Measurements from ENCODE around the gene SEMA4A. TPM values are rescaled to one million over a fixed set of nuclear protein-coding genes. Genes with fewer than 3 reads are reported as not detected.

Gene SEMA4A
- total and polyA plus RNA-seq, 7 donors: 0.77 to 3.4 (median 1.8) TPM

GRCh38 chr1:156136970-156137483 is 16.4 kb upstream of the SEMA4A start:
- DNase-seq (no peak), ATAC-seq (no peak)
- no peaks in the 10 kb centered on the region for H3K9me3 ChIP-seq
- H3K27ac ChIP-seq: no peak overlapping the region
- peaks cover 26 to 83% of the 10 kb centered on the region in 2 donors for H3K36me3 ChIP-seq (ENCODE audit: insufficient read depth in 1 of 2, low read depth in 1 of 2)
- no peaks in the 10 kb centered on the region for H3K27me3 ChIP-seq (ENCODE audit: insufficient read depth in 3 of 3, low read length in 2 of 3)
- 71 to 82% (median 76%) methylated on average over 11 to 12 of the region's 12 CpGs for WGBS, 3 donors
- intact Hi-C loops (cut with DNase I): no loop called here
- no peak for TF ChIP-seq CTCF (IDR thresholded peaks at IDR 0.05)
- H3K4me1 ChIP-seq: peaks cover 5% of the 10 kb centered on the region
- H3K4me3 ChIP-seq: no peak overlapping the region

GRCh38 chr1:156138458-156138867 is 14.9 kb upstream of the SEMA4A start:
- H3K27ac ChIP-seq: no peak overlapping the region
- no peak overlapping the region for H3K4me3 ChIP-seq
- intact Hi-C loops (cut with DNase I): no loop called here
- peaks cover 26 to 68% of the 10 kb centered on the region in 2 donors for H3K36me3 ChIP-seq (ENCODE audit: insufficient read depth in 1 of 2, low read depth in 1 of 2)
- ATAC-seq (no peak), DNase-seq (no peak)
- no peaks in the 10 kb centered on the region for H3K27me3 ChIP-seq (ENCODE audit: insufficient read depth in 3 of 3, low read length in 2 of 3)
- TF ChIP-seq CTCF (IDR thresholded peaks at IDR 0.05): no peak
- 87 to 92% (median 88%) methylated on average over 15 to 22 of the region's 22 CpGs for WGBS, 3 donors
- no peaks in the 10 kb centered on the region for H3K9me3 ChIP-seq
- peaks cover 5% of the 10 kb centered on the region for H3K4me1 ChIP-seq

DNA sequence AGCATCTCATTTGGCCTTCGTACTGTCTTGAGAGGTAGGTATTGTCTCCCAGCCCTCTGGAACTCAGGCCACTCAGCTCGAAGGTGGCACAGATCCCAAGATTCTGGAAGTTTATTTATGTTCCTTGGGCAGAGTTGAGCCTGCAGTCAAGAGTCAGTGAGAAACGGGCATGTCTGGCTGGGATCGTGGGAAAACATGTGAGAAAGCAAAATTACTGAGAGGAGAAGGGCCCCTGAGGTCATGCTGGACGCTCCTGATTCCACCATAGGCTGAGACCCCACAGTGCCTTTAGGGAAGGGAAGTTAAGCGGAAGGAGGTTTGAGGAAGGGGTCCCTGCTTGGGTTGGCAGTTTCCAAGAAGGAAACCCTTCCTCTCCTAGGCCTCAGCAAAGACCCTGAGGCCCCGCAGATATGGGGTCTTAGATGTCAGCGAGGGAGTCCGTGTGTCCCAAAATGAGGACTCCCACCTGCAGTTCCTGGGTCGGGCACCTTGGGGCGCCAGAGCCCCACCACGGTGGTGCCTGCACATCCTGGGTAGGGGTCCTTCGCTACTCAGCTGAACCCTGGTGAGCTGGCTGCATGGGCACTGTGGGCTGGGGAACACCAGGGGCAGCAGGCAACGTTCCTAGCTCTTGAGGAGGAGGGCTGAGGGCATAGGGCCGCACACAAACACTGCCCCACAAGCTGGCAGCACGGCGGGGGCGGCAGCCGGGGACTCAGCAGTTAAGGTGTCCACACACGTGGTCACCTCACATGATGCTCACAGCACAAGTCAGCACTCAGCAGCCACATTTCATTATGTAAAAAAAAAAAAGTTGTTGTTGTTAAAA is 12.3 kb upstream of the SEMA4A start:
- peak; percentile 58 for TF ChIP-seq CTCF (IDR thresholded peaks at IDR 0.05)
- peak overlapping the region; percentile 10 for H3K27ac ChIP-seq
- peaks cover 9 to 42% of the 10 kb centered on the region in 2 donors for H3K36me3 ChIP-seq (ENCODE audit: insufficient read depth in 1 of 2, low read depth in 1 of 2)
- no peaks in the 10 kb centered on the region for H3K9me3 ChIP-seq
- H3K27me3 ChIP-seq (ENCODE audit: insufficient read depth in 3 of 3, low read length in 2 of 3): no peaks in the 10 kb centered on the region
- ATAC-seq: peak; percentile 42 to 57 (median 49)
- H3K4me1 ChIP-seq: peaks cover 5% of the 10 kb centered on the region
- 34 to 42% (median 40%) methylated on average over 20 of the region's 20 CpGs for WGBS, 3 donors
- intact Hi-C loops (cut with DNase I): no loop called here
- no peak overlapping the region for H3K4me3 ChIP-seq
- peak; percentile 39 to 68 for DNase-seq

DNA sequence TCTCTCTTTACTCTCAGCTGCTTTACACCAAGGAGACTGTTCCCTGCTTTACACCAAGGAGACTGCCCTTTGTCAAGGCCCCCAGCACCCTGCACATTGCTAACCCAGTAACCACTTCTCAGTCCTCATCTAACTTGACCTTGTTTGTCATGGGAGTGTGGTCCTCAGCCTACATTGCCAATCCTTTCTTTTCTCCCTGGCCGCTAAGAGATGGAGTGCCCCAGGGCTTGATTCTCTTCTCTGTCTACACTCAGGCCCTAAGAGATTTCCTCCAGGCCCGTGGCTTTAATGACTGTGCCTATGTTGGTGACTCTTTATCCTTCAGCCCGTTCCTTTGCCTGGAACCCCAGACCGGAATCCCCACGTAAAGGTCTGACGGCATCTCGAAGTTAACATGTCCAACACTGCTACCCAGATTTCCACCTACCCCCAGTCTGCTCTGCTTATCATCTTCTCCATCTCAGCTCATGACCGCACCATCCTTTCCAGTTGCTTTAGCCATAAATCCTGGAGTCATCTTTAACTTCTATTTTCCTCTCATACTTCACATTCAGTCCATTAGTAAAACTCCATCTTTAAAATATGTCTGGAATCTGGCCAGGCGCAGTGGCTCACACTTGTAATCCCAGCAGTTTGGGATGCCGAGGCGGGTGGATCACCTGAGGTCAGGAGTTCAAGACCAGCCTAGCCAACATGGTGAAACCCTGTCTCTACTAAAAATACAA is 9.5 kb upstream of the SEMA4A start:
- Histone ChIP-seq H3K36me3 (ENCODE audit: insufficient read depth in 1 of 2, low read depth in 1 of 2) (peaks cover 3 to 14% of the 10 kb centered on the region in 2 donors), H3K27ac (no peak overlapping the region), H3K4me1 (peaks cover 11% of the 10 kb centered on the region), H3K27me3 (ENCODE audit: insufficient read depth in 3 of 3, low read length in 2 of 3) (peaks cover 0 to 11% (median 0%) of the 10 kb centered on the region in 3 donors), H3K9me3 (no peaks in the 10 kb centered on the region), H3K4me3 (no peak overlapping the region)
- ATAC-seq (no peak), DNase-seq (peak in 1 of 2 donors; percentile 43)
- 49 to 53% (median 51%) methylated on average over 11 of the region's 11 CpGs for WGBS, 3 donors
- intact Hi-C loops (cut with DNase I): no loop called here
- TF ChIP-seq CTCF (IDR thresholded peaks at IDR 0.05): no peak
